Measurements from ENCODE around the gene JAKMIP2. TPM values are rescaled to one million over a fixed set of nuclear protein-coding genes. Genes with fewer than 3 reads are reported as not detected.

Gene JAKMIP2
- total RNA-seq, 1 donor from 2014 or later: 0.11 TPM

- DNase-seq (ENCODE audit: low spot score): no peak
- intact Hi-C loops (cut with DNase I): no loop called here
Observed at GRCh38 chr5:147712019-147712418, 70.5 kb downstream of the JAKMIP2 start.

- intact Hi-C loops (cut with DNase I): no loop called here
Observed at GRCh38 chr5:147711019-147711418, 71.5 kb downstream of the JAKMIP2 start.

GRCh38 chr5:147708708-147709107 lies 73.8 kb downstream of the JAKMIP2 start:
- intact Hi-C loops (cut with DNase I): no loop called here
- no peak for DNase-seq (ENCODE audit: low spot score)

More at GRCh38 chr5:147711019-147711418, 71.5 kb downstream of the JAKMIP2 start:
- no peak for DNase-seq (ENCODE audit: low spot score)

- intact Hi-C loops (cut with DNase I): no loop called here
Observed at GRCh38 chr5:147704544-147704943, 78.0 kb downstream of the JAKMIP2 start.

GRCh38 chr5:147701468-147701867 lies 81.1 kb downstream of the JAKMIP2 start:
- no peak for DNase-seq (ENCODE audit: low spot score)
- intact Hi-C loops (cut with DNase I): no loop called here

More at GRCh38 chr5:147704544-147704943, 78.0 kb downstream of the JAKMIP2 start:
- DNase-seq (ENCODE audit: low spot score): no peak

GRCh38 chr5:147699496-147700088 lies 82.9 kb downstream of the JAKMIP2 start:
- intact Hi-C loops (cut with DNase I): no loop called here

DNA sequence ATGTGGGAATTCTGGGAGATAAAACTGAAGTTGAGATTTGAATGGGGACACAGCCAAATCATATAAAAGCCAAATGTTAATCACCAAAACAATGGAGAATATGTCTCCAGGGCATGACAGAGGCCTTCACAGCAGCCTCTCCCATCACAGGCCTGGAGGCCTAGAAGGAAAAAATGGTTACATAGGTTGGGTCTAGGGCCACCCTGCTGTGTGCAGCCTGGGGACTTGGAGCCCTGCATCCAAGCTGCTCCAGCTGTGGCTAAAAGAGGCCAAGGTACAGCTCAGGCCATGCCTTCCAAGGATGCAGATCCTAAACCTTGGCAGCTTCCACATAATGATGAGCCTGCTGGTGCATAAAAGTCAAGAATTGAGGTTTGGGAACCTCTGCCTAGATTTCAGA lies 85.1 kb downstream of the JAKMIP2 start:
- DNase-seq (ENCODE audit: low spot score): no peak
- intact Hi-C loops (cut with DNase I): no loop called here

More at GRCh38 chr5:147699496-147700088, 82.9 kb downstream of the JAKMIP2 start:
- no peak for DNase-seq (ENCODE audit: low spot score)

GRCh38 chr5:147694772-147695171 lies 87.8 kb downstream of the JAKMIP2 start:
- DNase-seq (ENCODE audit: low spot score): no peak
- intact Hi-C loops (cut with DNase I): no loop called here

GRCh38 chr5:147693233-147693632 lies 89.3 kb downstream of the JAKMIP2 start:
- intact Hi-C loops (cut with DNase I): no loop called here

DNA sequence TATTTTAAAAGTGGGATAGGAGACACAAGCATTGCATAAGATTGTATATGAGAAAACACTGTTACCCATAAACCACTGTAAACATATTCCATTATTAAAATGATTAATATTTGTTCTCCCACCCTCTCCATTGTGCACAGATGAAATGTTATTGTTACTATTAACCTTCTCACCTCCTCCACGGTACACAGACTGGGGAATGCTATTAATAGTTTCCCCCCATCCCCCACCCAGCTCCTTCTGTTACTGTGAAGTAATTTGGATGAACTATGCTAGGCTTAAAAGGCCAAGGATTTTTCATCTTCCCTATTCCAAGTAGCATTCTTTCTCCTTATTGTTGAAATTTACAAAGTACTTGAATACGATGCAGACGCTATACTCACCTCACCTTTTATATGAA lies 91.4 kb downstream of the JAKMIP2 start:
- intact Hi-C loops (cut with DNase I): no loop called here
- no peak for DNase-seq (ENCODE audit: low spot score)

More at GRCh38 chr5:147693233-147693632, 89.3 kb downstream of the JAKMIP2 start:
- no peak for DNase-seq (ENCODE audit: low spot score)

DNA sequence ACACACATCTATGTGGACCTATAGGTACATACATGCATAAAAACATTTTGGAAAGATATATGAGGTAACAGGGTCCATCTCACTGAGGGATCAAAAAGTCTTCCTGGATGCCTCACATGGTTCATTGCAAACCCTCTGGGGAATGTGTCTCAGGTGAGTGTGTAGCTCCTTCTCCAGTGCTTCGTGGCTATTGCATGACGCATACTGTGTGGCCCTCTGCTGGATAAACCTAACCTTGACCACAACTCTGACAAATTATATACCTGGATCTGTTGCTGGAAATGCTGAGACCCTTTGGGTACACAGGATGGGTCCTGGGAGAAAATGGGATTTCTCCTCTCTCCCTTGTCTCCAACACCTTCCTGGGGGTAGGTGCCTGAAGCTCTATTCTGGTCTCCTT lies 91.9 kb downstream of the JAKMIP2 start:
- DNase-seq (ENCODE audit: low spot score): no peak
- intact Hi-C loops (cut with DNase I): no loop called here

GRCh38 chr5:147689426-147689825 lies 93.1 kb downstream of the JAKMIP2 start:
- intact Hi-C loops (cut with DNase I): no loop called here
- no peak for DNase-seq (ENCODE audit: low spot score)

GRCh38 chr5:147688656-147689356 lies 93.7 kb downstream of the JAKMIP2 start:
- intact Hi-C loops (cut with DNase I): no loop called here
- no peak for DNase-seq (ENCODE audit: low spot score)

DNA sequence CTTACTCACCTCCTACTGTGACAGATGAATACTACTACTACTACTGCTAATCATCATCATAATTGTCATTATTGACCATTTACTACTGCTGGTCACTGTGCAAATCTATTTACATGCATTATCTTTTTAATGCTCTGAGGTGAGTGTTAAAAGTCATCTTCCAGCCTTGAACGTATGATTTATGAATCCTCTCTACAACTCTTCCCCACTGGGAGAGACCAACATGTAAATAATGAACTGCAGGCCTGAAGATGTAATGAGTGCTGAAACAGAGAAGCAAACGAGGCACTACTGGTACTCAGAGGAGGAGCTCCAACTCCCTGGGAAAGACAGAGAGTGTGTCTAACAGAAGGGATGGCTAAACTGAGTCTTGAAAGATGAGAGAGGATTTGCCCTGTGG lies 95.4 kb downstream of the JAKMIP2 start:
- no peak for DNase-seq (ENCODE audit: low spot score)
- intact Hi-C loops (cut with DNase I): no loop called here

DNA sequence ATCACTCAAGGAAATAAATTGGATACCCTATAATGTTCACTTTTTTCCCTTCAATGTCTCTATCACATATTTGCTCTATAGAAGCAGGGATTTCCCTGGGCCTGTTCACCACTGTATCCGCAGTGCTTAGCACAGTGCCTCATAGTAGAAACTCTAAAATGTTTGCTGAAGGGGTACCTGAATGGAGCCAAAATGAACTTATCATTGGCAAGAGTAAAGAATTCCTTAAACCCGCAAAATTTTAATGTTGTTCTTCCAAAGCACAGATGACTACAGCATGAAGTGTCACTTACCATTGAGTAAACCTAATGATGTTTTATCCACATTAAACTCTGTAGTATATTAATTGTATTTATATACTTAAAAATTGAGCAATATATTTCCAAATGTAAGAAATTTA lies 96.1 kb downstream of the JAKMIP2 start:
- no peak for DNase-seq (ENCODE audit: low spot score)
- intact Hi-C loops (cut with DNase I): no loop called here

DNA sequence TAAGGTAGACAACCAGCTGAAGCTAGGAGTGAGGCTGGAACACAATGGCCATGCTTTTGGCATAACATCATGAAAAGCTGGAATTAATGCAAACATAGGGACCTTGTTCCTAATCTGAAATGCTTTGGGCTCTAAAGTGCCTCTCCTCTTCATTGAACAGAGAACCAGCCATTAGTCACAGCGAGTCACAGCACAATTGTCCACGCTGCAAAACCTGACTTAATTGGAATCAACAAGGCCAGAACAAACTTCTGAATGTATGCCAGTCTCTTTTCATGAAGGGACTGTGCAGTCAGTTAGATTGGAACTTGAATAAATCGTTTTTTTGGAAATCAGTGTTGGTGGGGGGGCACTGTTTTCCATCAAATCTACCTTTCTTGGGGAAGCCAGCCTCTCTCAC lies 96.5 kb downstream of the JAKMIP2 start:
- DNase-seq (ENCODE audit: low spot score): no peak
- intact Hi-C loops (cut with DNase I): no loop called here

- DNase-seq (ENCODE audit: low spot score): no peak
- intact Hi-C loops (cut with DNase I): no loop called here
Observed at GRCh38 chr5:147675168-147675567, 107.4 kb downstream of the JAKMIP2 start.

DNA sequence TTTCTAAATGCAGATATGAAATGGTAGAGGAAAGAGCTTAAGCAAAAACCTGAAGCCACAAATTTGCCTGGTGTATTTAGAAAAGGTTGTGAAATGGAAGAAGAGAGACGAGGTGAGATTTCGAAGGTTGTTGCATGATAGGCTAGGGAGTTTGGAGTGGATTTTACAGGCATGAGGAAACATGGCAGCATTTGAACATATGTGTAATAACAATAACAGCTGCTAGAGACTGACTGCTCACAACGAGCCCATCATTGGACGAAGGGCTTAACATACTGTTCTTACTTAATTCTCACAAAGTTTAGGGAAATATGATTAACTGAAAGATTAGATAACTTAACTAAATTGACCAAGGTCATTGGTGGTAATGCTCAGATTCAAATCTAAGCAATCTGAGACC lies 108.1 kb downstream of the JAKMIP2 start:
- intact Hi-C loops (cut with DNase I): no loop called here
- no peak for DNase-seq (ENCODE audit: low spot score)

DNA sequence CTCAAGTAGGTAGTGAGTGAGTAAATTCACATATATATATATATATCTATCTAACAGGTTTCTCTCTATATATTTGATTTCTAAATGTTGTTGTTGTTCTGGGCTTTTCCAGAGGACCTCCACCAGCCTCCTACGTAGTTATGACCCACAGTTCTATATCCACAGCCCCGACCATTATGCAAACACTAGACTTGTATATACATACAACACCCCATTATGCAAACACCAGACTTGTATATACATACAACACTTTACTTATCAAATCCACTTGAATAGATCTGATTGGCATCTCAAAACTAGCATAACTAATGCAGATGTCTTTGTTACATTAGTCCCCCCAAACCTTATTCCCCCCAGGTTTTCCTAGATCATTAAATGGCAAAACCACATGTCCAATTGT lies 108.7 kb downstream of the JAKMIP2 start:
- DNase-seq (ENCODE audit: low spot score): no peak
- intact Hi-C loops (cut with DNase I): no loop called here

- intact Hi-C loops (cut with DNase I): no loop called here
- DNase-seq (ENCODE audit: low spot score): no peak
Observed at GRCh38 chr5:147673266-147673665, 109.3 kb downstream of the JAKMIP2 start.

- no peak for DNase-seq (ENCODE audit: low spot score)
- intact Hi-C loops (cut with DNase I): no loop called here
Observed at GRCh38 chr5:147671365-147671764, 111.2 kb downstream of the JAKMIP2 start.
